ENCODE measurements around the gene MET.

DNA sequence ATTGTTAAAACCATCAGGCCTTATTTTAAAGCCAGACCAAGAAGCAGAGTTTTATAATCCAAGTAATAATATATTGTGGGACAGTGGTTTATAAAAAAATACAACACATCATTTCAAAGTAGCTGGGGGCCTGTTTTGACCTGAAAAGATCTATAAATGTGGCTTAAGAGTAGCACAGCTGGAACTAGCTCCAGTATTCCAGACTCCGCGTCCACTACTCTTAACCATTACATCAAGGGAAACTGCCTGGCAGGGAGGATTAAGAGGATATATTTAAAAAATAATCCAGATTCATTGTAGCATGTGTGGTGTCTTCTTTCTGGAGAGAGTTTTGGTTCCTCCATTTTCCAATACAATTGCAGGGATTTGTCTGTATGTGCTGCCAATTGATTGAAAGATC lies 67.3 kb downstream of the MET start:
- TF ChIP-seq, protein P1, sequence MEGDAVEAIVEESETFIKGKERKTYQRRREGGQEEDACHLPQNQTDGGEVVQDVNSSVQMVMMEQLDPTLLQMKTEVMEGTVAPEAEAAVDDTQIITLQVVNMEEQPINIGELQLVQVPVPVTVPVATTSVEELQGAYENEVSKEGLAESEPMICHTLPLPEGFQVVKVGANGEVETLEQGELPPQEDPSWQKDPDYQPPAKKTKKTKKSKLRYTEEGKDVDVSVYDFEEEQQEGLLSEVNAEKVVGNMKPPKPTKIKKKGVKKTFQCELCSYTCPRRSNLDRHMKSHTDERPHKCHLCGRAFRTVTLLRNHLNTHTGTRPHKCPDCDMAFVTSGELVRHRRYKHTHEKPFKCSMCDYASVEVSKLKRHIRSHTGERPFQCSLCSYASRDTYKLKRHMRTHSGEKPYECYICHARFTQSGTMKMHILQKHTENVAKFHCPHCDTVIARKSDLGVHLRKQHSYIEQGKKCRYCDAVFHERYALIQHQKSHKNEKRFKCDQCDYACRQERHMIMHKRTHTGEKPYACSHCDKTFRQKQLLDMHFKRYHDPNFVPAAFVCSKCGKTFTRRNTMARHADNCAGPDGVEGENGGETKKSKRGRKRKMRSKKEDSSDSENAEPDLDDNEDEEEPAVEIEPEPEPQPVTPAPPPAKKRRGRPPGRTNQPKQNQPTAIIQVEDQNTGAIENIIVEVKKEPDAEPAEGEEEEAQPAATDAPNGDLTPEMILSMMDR (IDR thresholded peaks at IDR 0.05): no peak
- no peak for TF ChIP-seq POLR2A (IDR thresholded peaks at IDR 0.05)
